DMS153 treated with DMSO at 0.1 percent for 48 hours (cell line): ENCODE measurements around the gene PPP1R15A.
"Not testable (repeated sequence)": the region's sequence is repeated elsewhere in the genome, so short reads cannot be mapped to it uniquely, and the experiment has no call there.

Experiments
- DNase-seq: peaks from one replicate; lab custom pipeline; 2025; ENCODE audit not compliant: unreplicated experiment; lab: John Stamatoyannopoulos, UW

PPP1R15A gene

GRCh38 chr19:48910803-48911202 is 38.6 kb downstream of the PPP1R15A start:
- no peak for DNase-seq

GRCh38 chr19:48913114-48913889 is 41.1 kb downstream of the PPP1R15A start:
- DNase-seq = peak; percentile 7

DNA sequence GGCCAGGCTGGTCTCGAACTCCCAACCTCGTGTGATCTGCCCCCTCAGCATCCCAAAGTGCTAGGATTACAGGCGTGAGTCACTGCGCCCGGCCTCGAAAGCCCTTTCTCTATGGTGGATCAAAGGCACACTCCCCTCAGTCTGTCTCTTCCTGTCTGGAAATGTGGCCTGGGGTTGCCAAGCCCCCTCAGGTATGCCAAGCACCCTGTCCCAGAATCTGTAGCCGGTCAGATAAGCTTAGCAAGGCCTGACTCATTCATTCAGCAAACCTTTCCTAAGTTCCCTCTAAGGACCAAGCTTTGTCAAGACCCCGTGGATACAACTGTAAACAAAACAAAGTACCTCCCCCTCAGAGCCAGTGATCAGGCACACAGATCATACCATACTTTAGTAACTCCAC is 42.0 kb downstream of the PPP1R15A start:
- DNase-seq = no peak

DNA sequence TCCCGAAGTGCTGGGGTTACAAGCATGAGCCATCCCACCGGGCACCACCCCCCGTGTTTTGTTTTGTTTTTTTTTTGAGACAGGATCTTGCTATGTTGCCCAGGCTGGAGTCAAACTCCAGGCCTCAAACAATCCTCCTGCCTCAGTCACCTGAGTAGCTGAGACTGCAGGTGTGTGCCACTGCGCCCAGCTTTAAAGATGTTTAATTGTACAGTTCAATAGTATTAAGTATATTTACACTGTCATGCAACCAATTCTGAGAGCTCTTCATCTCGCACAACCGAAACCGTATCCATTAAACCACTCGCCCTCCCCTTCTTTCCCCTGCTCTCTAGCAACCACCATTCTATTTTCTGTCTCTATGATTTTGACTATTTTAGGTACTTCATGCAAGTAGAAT is 43.5 kb downstream of the PPP1R15A start:
- DNase-seq = peak; percentile 31

- no peak for DNase-seq
Measured at GRCh38 chr19:48918071-48918470, 45.9 kb downstream of the PPP1R15A start.

DNA sequence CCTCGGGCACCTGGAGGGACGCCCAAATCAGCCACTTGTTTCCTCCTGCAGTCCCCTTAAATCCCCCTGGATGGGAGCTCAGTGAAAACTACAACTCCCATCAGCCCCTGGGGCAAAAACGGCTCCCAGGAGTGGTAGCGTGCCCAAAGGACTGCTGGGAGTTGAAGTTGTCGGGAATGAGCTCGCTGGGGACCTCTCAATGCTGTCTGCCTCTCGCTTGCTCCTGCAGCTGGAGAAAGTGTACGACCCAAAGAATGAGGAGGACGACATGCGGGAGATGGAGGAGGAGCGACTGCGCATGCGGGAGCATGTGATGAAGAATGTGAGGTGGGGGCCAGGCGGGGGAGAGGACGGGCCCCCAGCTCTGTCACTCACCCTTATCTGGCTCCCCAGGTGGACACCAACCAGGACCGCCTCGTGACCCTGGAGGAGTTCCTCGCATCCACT is 46.6 kb downstream of the PPP1R15A start:
- DNase-seq = no peak

DNA sequence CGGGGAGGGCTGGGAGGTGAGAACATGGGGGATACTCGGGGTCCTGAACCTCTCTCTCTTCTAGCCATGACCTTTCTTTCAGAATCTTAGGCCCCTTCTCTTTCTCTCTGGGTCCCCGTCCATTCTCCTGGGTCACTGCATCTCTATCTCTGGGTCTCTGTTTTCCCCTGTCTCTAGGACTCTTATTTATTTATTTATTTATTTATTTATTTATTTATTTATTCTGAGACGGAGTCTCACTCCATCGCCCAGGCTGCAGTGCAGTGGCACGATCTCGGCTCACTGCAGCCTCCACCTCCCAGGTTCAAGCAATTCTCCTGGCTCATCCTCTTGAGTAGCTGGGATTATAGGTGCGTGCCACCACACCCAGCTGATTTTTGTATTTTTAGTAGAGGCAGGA is 47.0 kb downstream of the PPP1R15A start:
- DNase-seq = not testable (repeated sequence)

DNA sequence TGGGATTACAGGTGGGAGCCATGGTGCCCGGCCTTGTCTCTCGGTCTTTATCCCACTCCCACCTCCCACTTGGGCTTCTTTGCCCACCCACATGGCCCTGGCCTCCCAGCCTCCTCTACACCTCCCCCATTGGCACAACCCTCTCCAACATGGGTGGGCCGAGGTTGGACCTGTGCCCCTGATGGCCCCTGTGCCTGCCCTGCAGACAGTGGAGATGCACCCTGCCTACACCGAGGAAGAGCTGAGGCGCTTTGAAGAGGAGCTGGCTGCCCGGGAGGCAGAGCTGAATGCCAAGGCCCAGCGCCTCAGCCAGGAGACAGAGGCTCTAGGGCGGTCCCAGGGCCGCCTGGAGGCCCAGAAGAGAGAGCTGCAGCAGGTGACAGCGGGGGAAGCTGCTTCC is 48.7 kb downstream of the PPP1R15A start:
- no peak for DNase-seq

DNA sequence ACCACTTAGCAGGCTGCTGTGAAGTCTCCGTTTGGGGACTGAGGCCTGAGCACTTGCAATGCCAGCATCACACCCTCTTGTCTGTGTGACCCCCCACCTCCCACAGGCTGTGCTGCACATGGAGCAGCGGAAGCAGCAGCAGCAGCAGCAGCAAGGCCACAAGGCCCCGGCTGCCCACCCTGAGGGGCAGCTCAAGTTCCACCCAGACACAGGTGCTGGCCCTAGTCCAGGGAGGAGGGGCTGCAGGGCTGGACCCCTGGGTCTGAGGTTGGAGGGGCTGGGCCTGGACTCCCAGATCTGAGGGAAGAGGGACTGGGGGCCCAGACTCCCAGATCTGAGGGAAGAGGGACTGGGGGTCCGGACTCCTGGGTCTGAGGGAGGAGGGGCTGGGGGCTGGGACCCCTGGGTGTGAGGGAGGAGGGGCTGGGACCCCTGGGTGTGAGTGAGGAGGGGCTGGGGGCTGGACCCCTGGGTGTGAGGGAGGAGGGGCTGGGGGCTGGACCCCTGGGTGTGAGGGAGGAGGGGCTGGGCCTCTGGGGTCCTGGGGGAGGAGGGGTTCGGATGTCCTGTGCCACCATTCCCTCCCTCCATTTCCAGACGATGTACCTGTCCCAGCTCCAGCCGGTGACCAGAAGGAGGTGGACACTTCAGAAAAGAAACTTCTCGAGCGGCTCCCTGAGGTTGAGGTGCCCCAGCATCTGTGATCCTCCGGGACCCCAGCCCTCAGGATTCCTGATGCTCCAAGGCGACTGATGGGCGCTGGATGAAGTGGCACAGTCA is 49.7 kb downstream of the PPP1R15A start:
- no peak for DNase-seq

DNA sequence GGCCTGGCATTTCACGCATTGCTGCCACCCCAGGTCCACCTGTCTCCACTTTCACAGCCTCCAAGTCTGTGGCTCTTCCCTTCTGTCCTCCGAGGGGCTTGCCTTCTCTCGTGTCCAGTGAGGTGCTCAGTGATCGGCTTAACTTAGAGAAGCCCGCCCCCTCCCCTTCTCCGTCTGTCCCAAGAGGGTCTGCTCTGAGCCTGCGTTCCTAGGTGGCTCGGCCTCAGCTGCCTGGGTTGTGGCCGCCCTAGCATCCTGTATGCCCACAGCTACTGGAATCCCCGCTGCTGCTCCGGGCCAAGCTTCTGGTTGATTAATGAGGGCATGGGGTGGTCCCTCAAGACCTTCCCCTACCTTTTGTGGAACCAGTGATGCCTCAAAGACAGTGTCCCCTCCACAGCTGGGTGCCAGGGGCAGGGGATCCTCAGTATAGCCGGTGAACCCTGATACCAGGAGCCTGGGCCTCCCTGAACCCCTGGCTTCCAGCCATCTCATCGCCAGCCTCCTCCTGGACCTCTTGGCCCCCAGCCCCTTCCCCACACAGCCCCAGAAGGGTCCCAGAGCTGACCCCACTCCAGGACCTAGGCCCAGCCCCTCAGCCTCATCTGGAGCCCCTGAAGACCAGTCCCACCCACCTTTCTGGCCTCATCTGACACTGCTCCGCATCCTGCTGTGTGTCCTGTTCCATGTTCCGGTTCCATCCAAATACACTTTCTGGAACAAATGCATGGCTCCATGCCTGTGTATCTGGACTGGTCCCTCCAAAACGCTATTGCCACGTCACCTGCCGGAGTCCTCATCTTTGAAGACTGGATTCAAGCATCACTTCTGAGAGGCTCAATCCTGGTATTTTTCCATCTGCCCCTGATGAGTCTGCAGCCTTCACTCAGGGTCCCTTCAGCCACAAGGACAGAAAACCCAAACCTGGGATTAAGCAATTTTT is 50.6 kb downstream of the PPP1R15A start:
- no peak for DNase-seq

GRCh38 chr19:48925240-48925843 is 53.1 kb downstream of the PPP1R15A start:
- DNase-seq = no peak
